ENCODE measurements around the gene IGF2BP2. TPM values are rescaled to one million over a fixed set of nuclear protein-coding genes. Genes with fewer than 3 reads are reported as not detected.

Gene IGF2BP2
- total and polyA plus RNA-seq, 11 donors, result 5.9 to 21.8 (median 16.8) TPM

- H3K4me3 ChIP-seq, result no peak overlapping the region
- H3K4me1 ChIP-seq, result no peaks in the 10 kb centered on the region
- WGBS, 4 donors, result 77 to 96% (median 84%) methylated on average over 1 of the region's 1 CpG
- intact Hi-C loops (cut with DNase I), result no loop called here
- no peak for TF ChIP-seq POLR2A (IDR thresholded peaks at IDR 0.05)
- TF ChIP-seq CTCF (IDR thresholded peaks at IDR 0.05), result no peak
- ATAC-seq (no peak), DNase-seq (no peak)
- no peak overlapping the region for H3K27ac ChIP-seq
- H3K9me3 ChIP-seq, result no peaks in the 10 kb centered on the region
- no peaks in the 10 kb centered on the region for H3K36me3 ChIP-seq
- peaks cover 0 to 5% (median 0%) of the 10 kb centered on the region in 9 donors for H3K27me3 ChIP-seq
Observed at GRCh38 chr3:185866555-185866954, 41.7 kb upstream of the IGF2BP2 start.

GRCh38 chr3:185865247-185865646, 40.4 kb upstream of the IGF2BP2 start:
- intact Hi-C loops (cut with DNase I), result no loop called here
- ATAC-seq, result no peak
- 63 to 83% (median 74%) methylated on average over 1 of the region's 1 CpG for WGBS, 4 donors
- Histone ChIP-seq H3K4me1 (no peaks in the 10 kb centered on the region), H3K4me3 (no peak overlapping the region), H3K27ac (no peak overlapping the region), H3K27me3 (peaks cover 0 to 5% (median 0%) of the 10 kb centered on the region in 9 donors), H3K9me3 (no peaks in the 10 kb centered on the region), H3K36me3 (no peaks in the 10 kb centered on the region)
- DNase-seq, result no peak
- TF ChIP-seq POLR2A (IDR thresholded peaks at IDR 0.05), result no peak
- no peak for TF ChIP-seq CTCF (IDR thresholded peaks at IDR 0.05)

GRCh38 chr3:185864767-185865166, 39.9 kb upstream of the IGF2BP2 start:
- H3K4me1 ChIP-seq, result no peaks in the 10 kb centered on the region
- H3K27ac ChIP-seq, result no peak overlapping the region
- H3K27me3 ChIP-seq, result peaks cover 0 to 5% (median 0%) of the 10 kb centered on the region in 9 donors
- ATAC-seq, result no peak
- no peak overlapping the region for H3K4me3 ChIP-seq
- intact Hi-C loops (cut with DNase I), result no loop called here
- no peaks in the 10 kb centered on the region for H3K9me3 ChIP-seq
- DNase-seq, result no peak
- TF ChIP-seq CTCF (IDR thresholded peaks at IDR 0.05), result no peak
- TF ChIP-seq POLR2A (IDR thresholded peaks at IDR 0.05), result no peak
- H3K36me3 ChIP-seq, result no peaks in the 10 kb centered on the region
- 83 to 94% (median 86%) methylated on average over 3 of the region's 3 CpGs for WGBS, 4 donors

GRCh38 chr3:185862920-185863319, 38.1 kb upstream of the IGF2BP2 start:
- intact Hi-C loops (cut with DNase I), result no loop called here

More at GRCh38 chr3:185862920-185863319, 38.1 kb upstream of the IGF2BP2 start:
- no peak for TF ChIP-seq CTCF (IDR thresholded peaks at IDR 0.05)
- TF ChIP-seq POLR2A (IDR thresholded peaks at IDR 0.05), result no peak
- DNase-seq (no peak), ATAC-seq (no peak)
- Histone ChIP-seq H3K27me3 (peaks cover 0 to 5% (median 0%) of the 10 kb centered on the region in 9 donors), H3K27ac (no peak overlapping the region), H3K9me3 (no peaks in the 10 kb centered on the region), H3K36me3 (no peaks in the 10 kb centered on the region), H3K4me1 (no peaks in the 10 kb centered on the region), H3K4me3 (no peak overlapping the region)
- WGBS, 4 donors, result 84 to 97% (median 94%) methylated on average over 4 of the region's 4 CpGs
